ENCODE data around the gene RGP1. TPM values are rescaled to one million over a fixed set of nuclear protein-coding genes. Genes with fewer than 3 reads are reported as not detected.

The RGP1 gene
- total and polyA plus RNA-seq, 7 donors = 10.2 to 37.2 (median 13.6) TPM

- H3K4me3 ChIP-seq = peak overlapping the region; percentile 80 to 86 (median 82)
- peak overlapping the region; percentile 97 to 99 (median 98) for H3K27ac ChIP-seq
- no peaks in the 10 kb centered on the region for H3K9me3 ChIP-seq
- intact Hi-C loops (cut with DNase I) = loop anchor here (1.0 kb wide), 1 partner anchor 38 kb away; no protein-coding TSS in a partner anchor
- H3K4me1 ChIP-seq = peaks cover 0 to 69% (median 64%) of the 10 kb centered on the region in 4 donors
- WGBS, 2 donors = 23 to 55% methylated on average over 10 of the region's 10 CpGs
- TF ChIP-seq EP300 (IDR thresholded peaks at IDR 0.05) (peak in 2 of 4 donors; percentile 20 to 54), POLR2A (IDR thresholded peaks at IDR 0.05) (peak; percentile 91 to 98), POLR2AphosphoS5 (IDR thresholded peaks at IDR 0.05) (peak; percentile 92 to 98 (median 96)), CTCF (IDR thresholded peaks at IDR 0.05) (no peak)
- peak; percentile 97 for DNase-seq
- no peaks in the 10 kb centered on the region for H3K27me3 ChIP-seq
- peaks cover 21 to 24% (median 23%) of the 10 kb centered on the region in 4 donors for H3K36me3 ChIP-seq
Measured at GRCh38 chr9:35728041-35728971, 20.8 kb upstream of the RGP1 start.

GRCh38 chr9:35729101-35729500 lies 20.0 kb upstream of the RGP1 start:
- Histone ChIP-seq H3K27ac (peak overlapping the region; percentile 97 to 99 (median 98)), H3K4me1 (peaks cover 0 to 77% (median 72%) of the 10 kb centered on the region in 4 donors), H3K4me3 (peak overlapping the region; percentile 80 to 86 (median 82)), H3K27me3 (no peaks in the 10 kb centered on the region), H3K36me3 (peaks cover 13 to 16% (median 16%) of the 10 kb centered on the region in 4 donors), H3K9me3 (no peaks in the 10 kb centered on the region)
- DNase-seq = no peak
- intact Hi-C loops (cut with DNase I) = no loop called here
- WGBS, 2 donors = 59 to 82% methylated on average over 3 of the region's 3 CpGs
- TF ChIP-seq POLR2AphosphoS5 (IDR thresholded peaks at IDR 0.05) (peak in 1 of 4 donors; percentile 5), POLR2A (IDR thresholded peaks at IDR 0.05) (no peak)

- Histone ChIP-seq H3K27me3 (no peaks in the 10 kb centered on the region), H3K4me1 (peaks cover 0 to 80% (median 76%) of the 10 kb centered on the region in 4 donors), H3K36me3 (peaks cover 5 to 14% (median 11%) of the 10 kb centered on the region in 4 donors), H3K27ac (peak overlapping the region; percentile 97 to 99 (median 98)), H3K4me3 (peak overlapping the region; percentile 80 to 86 (median 82)), H3K9me3 (no peaks in the 10 kb centered on the region)
- peak; percentile 82 for DNase-seq
- 26 to 53% methylated on average over 6 of the region's 6 CpGs for WGBS, 2 donors
- intact Hi-C loops (cut with DNase I) = loop anchor here (1.0 to 5.0 kb wide), 2 partner anchors 72 to 123 kb away; partner anchors contain the start of genes CCDC107, RMRP and TESK1
- TF ChIP-seq POLR2A (IDR thresholded peaks at IDR 0.05) (peak; percentile 29 to 66), CTCF (IDR thresholded peaks at IDR 0.05) (peak; percentile 62 to 83 (median 72)), EP300 (IDR thresholded peaks at IDR 0.05) (no peak), POLR2AphosphoS5 (IDR thresholded peaks at IDR 0.05) (peak; percentile 52 to 88 (median 76))
Measured at GRCh38 chr9:35729700-35730485, 19.2 kb upstream of the RGP1 start.

GRCh38 chr9:35730486-35730854 lies 18.6 kb upstream of the RGP1 start:
- no peak for DNase-seq
- Histone ChIP-seq H3K27me3 (no peaks in the 10 kb centered on the region), H3K9me3 (no peaks in the 10 kb centered on the region), H3K36me3 (peaks cover 0 to 14% (median 11%) of the 10 kb centered on the region in 4 donors), H3K27ac (peak overlapping the region; percentile 97 to 99 (median 98)), H3K4me3 (peak overlapping the region; percentile 80 to 86 (median 82)), H3K4me1 (peaks cover 0 to 76% (median 72%) of the 10 kb centered on the region in 4 donors)
- intact Hi-C loops (cut with DNase I) = loop anchor here (1.0 to 5.0 kb wide), 2 partner anchors 72 to 123 kb away; partner anchors contain the start of genes CCDC107, RMRP and TESK1
- no peak for TF ChIP-seq POLR2AphosphoS5 (IDR thresholded peaks at IDR 0.05)
- 82 to 93% methylated on average over 2 of the region's 2 CpGs for WGBS, 2 donors

- peak overlapping the region; percentile 80 to 86 (median 82) for H3K4me3 ChIP-seq
- no peaks in the 10 kb centered on the region for H3K27me3 ChIP-seq
- intact Hi-C loops (cut with DNase I) = loop anchor here (5.0 kb wide), 1 partner anchor 124 kb away; the partner anchor contains the start of gene TESK1
- TF ChIP-seq CTCF (IDR thresholded peaks at IDR 0.05) = no peak
- peak in 1 of 4 donors; percentile 7 for TF ChIP-seq EP300 (IDR thresholded peaks at IDR 0.05)
- no peak for TF ChIP-seq POLR2AphosphoS5 (IDR thresholded peaks at IDR 0.05)
- TF ChIP-seq POLR2A (IDR thresholded peaks at IDR 0.05) = peak in 1 of 2 donors; percentile 20
- H3K36me3 ChIP-seq = peaks cover 7 to 23% (median 20%) of the 10 kb centered on the region in 4 donors
- peak overlapping the region; percentile 97 to 99 (median 98) for H3K27ac ChIP-seq
- no peak for DNase-seq
- peaks cover 0 to 70% (median 61%) of the 10 kb centered on the region in 4 donors for H3K4me1 ChIP-seq
- 1% methylated on average over 47 of the region's 47 CpGs for WGBS, 2 donors
- H3K9me3 ChIP-seq = no peaks in the 10 kb centered on the region
Measured at GRCh38 chr9:35731415-35732184, 17.5 kb upstream of the RGP1 start.
